Cerebellar cortex (tissue), 1 donor: ENCODE results near the gene PCARE.
A peak's percentile ranks its signal among the peaks of the same experiment; 100 is the strongest.

Experiments used
- DNase-seq: peaks from one replicate; pipeline ENCODE4 v3.0.0-alpha.2; 2015; ENCODE audit warnings: low spot score

PCARE gene

GRCh38 chr2:29035016-29035745 lies 39.1 kb downstream of the PCARE start:
- no peak for DNase-seq

DNA sequence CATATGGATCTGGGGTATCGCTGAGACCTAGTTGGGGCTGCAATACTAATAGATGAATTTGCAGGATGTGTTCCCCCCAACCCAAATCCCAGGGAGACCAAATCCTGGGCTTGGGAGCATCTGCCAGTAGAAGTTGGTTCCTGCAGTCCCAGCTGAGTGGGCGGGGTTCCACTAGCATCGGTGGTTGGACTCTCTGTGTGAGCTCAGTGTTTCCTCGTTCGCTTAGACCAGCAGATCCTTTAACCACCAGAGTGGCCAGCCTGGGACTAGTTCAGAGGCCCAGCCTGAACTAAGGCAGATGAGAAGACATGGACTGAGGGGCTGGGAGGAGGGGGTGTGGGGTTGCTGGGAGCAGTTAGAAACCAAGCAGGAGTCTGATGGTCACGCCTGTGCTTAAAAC lies 40.7 kb downstream of the PCARE start:
- no peak for DNase-seq

- no peak for DNase-seq
These were observed 41.2 kb downstream of the PCARE start for GRCh38 chr2:29033172-29033571.

GRCh38 chr2:29032189-29032588 lies 42.1 kb downstream of the PCARE start:
- DNase-seq: no peak

DNA sequence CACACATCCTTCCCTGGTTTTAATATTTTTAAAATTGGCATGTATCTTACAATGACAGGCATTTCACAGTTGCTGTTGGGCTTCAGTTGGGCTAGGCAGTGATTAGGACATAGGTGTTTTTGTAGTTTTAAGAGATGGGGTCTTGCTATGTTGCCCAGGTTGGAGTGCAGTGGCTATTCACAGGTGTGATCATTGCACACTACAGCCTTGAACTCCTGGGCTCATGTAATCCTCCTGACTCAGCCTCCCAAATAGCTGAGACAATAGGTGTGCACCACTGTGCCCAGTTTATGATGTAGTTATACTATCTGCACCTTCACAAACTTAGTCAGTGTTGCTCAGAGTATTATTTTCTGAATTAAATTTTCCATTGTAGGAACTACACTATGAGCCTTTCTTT lies 43.3 kb downstream of the PCARE start:
- no peak for DNase-seq

DNA sequence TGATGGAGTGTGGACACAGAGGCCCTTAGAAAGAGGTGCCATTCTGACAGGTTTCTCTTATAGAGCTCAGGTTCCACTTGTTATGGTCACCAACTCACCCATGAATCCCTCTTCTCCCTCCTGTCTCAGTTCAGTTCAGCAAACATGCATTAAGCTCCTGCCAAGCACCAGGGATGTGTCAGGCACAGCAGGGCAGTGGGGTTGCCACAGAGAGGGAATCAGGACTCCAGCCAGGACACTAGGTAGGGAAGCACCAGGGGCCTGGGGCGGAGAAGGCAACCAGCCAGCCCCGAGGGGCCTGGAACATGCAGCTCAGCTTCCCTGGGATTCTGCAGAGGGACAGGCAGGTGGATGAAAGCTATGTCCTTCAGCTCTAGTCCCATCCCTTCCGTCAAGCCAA lies 48.6 kb downstream of the PCARE start:
- DNase-seq: no peak

DNA sequence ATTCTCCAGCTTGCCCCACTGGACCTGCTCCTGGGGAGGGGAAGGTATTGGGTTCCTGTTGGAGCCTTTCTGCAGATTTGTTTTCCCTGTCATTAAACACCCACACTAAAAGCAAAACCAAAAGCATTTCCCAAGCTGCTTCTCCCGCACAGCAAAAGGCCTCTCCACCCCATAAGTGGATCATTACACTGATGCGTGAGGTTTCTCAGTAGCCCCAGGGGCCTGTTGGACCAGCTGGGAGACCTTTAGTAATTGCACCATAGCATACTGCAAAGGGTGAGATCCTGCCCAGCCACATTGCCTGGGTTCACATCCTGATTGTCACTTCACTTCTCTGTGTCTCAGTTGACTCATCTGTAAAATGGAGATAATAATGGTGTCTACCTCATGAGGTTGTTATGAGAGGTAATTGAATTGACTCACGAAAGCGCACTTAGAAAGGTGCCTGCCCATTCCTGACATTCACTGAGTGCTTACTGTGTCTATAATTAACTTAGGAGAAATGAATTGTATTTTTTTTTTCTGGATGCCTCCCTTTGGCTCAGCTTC lies 49.4 kb downstream of the PCARE start:
- DNase-seq: no peak

DNA sequence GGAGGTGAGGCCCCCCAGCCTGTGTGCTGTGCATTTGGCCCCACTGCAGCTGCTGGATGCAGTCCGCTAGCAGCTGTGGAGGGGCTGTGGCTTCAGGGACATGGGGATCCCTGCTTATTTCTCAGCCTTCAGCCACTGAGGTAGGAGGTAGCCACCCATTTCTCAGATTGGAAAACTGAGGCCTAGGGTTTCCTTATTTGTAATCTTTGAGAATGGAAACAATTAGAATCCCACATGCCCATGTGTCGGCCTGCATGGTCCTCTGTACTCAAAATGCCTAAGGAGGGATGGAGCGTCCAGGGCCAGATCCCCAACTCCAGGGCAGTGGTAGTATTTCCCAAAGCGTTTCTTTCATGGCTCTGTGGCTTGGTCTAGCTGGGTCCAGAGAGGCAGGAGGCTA lies 51.1 kb downstream of the PCARE start:
- no peak for DNase-seq

DNA sequence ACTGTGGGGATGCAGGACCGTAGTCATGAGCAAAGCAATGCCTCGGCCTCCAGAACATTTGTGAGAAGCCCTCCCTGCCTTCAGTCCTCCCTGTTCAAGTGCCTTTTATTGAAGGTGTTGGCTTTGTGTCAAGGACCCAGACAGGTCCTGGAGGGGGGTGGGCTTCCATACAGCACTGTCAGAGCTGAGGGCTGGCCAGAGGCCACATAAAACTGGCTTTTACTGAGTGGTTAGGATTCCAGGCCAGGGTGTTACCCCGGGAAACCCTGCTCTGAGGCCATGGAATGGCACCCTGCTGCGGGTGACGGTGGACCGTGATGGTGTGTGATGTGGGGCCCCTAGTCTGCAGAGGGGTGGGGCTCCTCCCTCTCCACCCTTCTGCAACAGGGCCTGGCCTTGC lies 51.6 kb downstream of the PCARE start:
- DNase-seq: no peak

- DNase-seq: no peak
These were observed 52.4 kb downstream of the PCARE start for GRCh38 chr2:29021886-29022285.

- no peak for DNase-seq
These were observed 56.4 kb downstream of the PCARE start for GRCh38 chr2:29017716-29018435.

- no peak for DNase-seq
These were observed 57.8 kb downstream of the PCARE start for GRCh38 chr2:29016504-29016903.

GRCh38 chr2:29015701-29016470 lies 58.4 kb downstream of the PCARE start:
- no peak for DNase-seq

DNA sequence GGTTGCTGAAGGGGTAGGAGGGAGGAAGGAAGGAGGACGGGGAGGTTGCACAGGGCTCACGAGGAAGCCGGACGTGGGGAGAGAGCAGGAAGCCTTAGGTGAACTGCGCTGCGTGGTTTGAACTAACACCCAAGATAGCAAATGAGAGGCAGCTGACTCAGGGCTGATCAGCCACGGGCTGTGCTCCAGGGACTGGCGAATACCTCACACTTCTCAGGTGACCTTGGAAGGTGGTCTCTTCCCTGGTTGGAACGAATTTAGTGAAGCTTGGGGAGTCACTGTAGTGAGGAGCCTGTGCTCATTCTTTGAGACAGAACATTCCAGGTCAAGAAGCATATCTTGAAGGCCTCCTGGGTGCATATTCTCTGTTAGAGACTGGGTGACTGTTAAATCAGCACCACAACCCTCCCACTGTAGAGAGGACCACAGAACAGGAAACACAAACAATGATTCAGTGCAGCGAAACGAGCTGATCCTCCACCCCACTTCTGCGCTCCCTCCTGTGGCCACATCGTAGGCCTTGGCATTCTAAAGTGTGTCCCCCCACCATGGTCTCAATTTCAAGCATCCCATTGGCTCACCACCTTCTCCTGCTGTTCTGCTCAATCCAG lies 59.4 kb downstream of the PCARE start:
- no peak for DNase-seq

DNA sequence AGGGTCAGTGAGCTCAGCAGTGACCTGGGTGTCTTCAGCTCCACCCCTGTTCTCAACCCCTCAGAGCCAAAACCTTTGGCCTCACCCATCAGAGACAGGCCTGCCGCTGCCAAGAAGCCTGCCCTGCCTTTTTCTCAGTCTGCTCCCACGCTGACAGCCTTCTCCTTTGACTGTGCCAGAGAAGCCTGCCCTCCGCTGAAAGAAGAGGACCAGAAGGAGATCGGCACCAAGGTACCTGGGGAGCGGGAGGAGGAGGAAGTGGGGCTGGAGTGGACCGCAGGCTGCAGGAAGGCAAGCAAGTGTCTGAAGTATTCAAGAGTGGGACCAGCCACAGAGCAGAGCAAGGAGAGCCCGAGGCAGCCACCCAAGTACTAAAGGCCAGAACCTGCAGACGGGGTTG lies 60.0 kb downstream of the PCARE start:
- DNase-seq: no peak

GRCh38 chr2:29013057-29013780 lies 61.1 kb downstream of the PCARE start:
- DNase-seq: peak; percentile 5

GRCh38 chr2:29012211-29012681 lies 62.1 kb downstream of the PCARE start:
- no peak for DNase-seq
